ENCODE data around the gene RDX.
A peak's percentile ranks its signal among the peaks of the same experiment; 100 is the strongest.
"Not testable (repeated sequence)": the region's sequence is repeated elsewhere in the genome, so short reads cannot be mapped to it uniquely, and the experiment has no call there.

Gene RDX

GRCh38 chr11:110235966-110236365 lies 60.4 kb downstream of the RDX start:
- DNase-seq (ENCODE audit: low read depth) = no peak
- H3K4me3 ChIP-seq (ENCODE audit: control insufficient read depth, low read depth, low read length) = no peak overlapping the region
- TF ChIP-seq CTCF (conservative IDR thresholded peaks at IDR 0.05; ENCODE audit: control insufficient read depth, insufficient read depth, low read depth, low read length) = no peak

- no peak for TF ChIP-seq CTCF (conservative IDR thresholded peaks at IDR 0.05; ENCODE audit: control insufficient read depth, insufficient read depth, low read depth, low read length)
- DNase-seq (ENCODE audit: low read depth) = no peak
- H3K4me3 ChIP-seq (ENCODE audit: control insufficient read depth, low read depth, low read length) = no peak overlapping the region
These were observed 66.0 kb downstream of the RDX start for GRCh38 chr11:110230377-110230776.

- peak; percentile 59 for DNase-seq (ENCODE audit: low read depth)
- no peak overlapping the region for H3K4me3 ChIP-seq (ENCODE audit: control insufficient read depth, low read depth, low read length)
- TF ChIP-seq CTCF (conservative IDR thresholded peaks at IDR 0.05; ENCODE audit: control insufficient read depth, insufficient read depth, low read depth, low read length) = no peak
These were observed 77.2 kb downstream of the RDX start for GRCh38 chr11:110219006-110219785.

- TF ChIP-seq CTCF (conservative IDR thresholded peaks at IDR 0.05; ENCODE audit: control insufficient read depth, insufficient read depth, low read depth, low read length) = no peak
- no peak overlapping the region for H3K4me3 ChIP-seq (ENCODE audit: control insufficient read depth, low read depth, low read length)
- no peak for DNase-seq (ENCODE audit: low read depth)
These were observed 78.5 kb downstream of the RDX start for GRCh38 chr11:110217936-110218335.

GRCh38 chr11:110217223-110217877 lies 79.1 kb downstream of the RDX start:
- no peak overlapping the region for H3K4me3 ChIP-seq (ENCODE audit: control insufficient read depth, low read depth, low read length)
- no peak for DNase-seq (ENCODE audit: low read depth)
- TF ChIP-seq CTCF (conservative IDR thresholded peaks at IDR 0.05; ENCODE audit: control insufficient read depth, insufficient read depth, low read depth, low read length) = no peak

GRCh38 chr11:110209313-110209694 lies 87.1 kb downstream of the RDX start:
- not testable (repeated sequence) for DNase-seq (ENCODE audit: low read depth); H3K4me3 ChIP-seq (ENCODE audit: control insufficient read depth, low read depth, low read length)

GRCh38 chr11:110208678-110209312 lies 87.6 kb downstream of the RDX start:
- DNase-seq (ENCODE audit: low read depth); H3K4me3 ChIP-seq (ENCODE audit: control insufficient read depth, low read depth, low read length): not testable (repeated sequence)
